ENCODE data around the gene NPFFR1.

The NPFFR1 gene

GRCh38 chr10:70206762-70207161 is 77.0 kb downstream of the NPFFR1 start:
- no peak overlapping the region for H3K27ac ChIP-seq
- TF ChIP-seq ZFX (IDR thresholded peaks at IDR 0.05) (no peak), CTCF (conservative IDR thresholded peaks at IDR 0.05) (no peak)

- no peak for TF ChIP-seq ZFX (IDR thresholded peaks at IDR 0.05)
- no peak overlapping the region for H3K27ac ChIP-seq
Observed at GRCh38 chr10:70201105-70201504, 82.7 kb downstream of the NPFFR1 start.

GRCh38 chr10:70198696-70199466 is 84.9 kb downstream of the NPFFR1 start:
- TF ChIP-seq CTCF (conservative IDR thresholded peaks at IDR 0.05) (no peak), ZFX (IDR thresholded peaks at IDR 0.05) (no peak)
- no peak overlapping the region for H3K27ac ChIP-seq

Data from C4-2B (cell line).